LNCaP clone FGC (cell line): Measurements from ENCODE around the gene OGDHL.
"Not testable (repeated sequence)": the region's sequence is repeated elsewhere in the genome, so short reads cannot be mapped to it uniquely, and the experiment has no call there.

Source experiments
- DNase-seq: peaks from one replicate; pipeline ENCODE4 v3.0.0-alpha.2; 2011; ENCODE audit warnings: low read depth
- H3K4me3 ChIP-seq: 2 replicates; pipeline ENCODE4 v1.5.1; 2011; ENCODE audit warnings: mild to moderate bottlenecking, low read depth, low read length, control low read depth
- TF ChIP-seq, protein P1 (sequence below): IDR thresholded peaks from 2 replicates; pipeline ENCODE4 v1.5.1; 2012; ENCODE audit warnings: mild to moderate bottlenecking; ENCODE audit not compliant: control insufficient read depth, insufficient read depth; ENCODE audit errors: extremely low read depth

The OGDHL gene

DNA sequence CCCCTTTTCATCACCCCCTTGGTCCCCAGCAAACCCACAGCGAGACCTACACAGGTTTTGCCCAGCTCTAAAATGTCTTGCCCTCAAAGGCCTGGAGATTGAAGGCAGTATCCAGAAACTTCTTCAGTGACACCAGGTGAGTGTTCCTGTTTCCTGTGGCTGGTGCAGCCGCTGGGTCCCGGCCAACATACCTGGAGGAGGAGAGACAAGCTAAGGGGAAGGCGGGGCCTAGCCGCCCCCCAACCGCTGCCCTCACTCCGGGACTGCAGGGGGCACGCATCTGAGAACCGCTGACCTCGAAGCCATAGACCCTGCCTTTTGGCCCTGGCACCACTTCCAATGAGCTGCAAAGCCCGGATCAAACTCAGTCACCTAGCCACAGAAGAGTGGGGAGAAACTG is 27.0 kb downstream of the OGDHL start:
- no peak overlapping the region for H3K4me3 ChIP-seq
- DNase-seq = no peak
- TF ChIP-seq, protein P1, sequence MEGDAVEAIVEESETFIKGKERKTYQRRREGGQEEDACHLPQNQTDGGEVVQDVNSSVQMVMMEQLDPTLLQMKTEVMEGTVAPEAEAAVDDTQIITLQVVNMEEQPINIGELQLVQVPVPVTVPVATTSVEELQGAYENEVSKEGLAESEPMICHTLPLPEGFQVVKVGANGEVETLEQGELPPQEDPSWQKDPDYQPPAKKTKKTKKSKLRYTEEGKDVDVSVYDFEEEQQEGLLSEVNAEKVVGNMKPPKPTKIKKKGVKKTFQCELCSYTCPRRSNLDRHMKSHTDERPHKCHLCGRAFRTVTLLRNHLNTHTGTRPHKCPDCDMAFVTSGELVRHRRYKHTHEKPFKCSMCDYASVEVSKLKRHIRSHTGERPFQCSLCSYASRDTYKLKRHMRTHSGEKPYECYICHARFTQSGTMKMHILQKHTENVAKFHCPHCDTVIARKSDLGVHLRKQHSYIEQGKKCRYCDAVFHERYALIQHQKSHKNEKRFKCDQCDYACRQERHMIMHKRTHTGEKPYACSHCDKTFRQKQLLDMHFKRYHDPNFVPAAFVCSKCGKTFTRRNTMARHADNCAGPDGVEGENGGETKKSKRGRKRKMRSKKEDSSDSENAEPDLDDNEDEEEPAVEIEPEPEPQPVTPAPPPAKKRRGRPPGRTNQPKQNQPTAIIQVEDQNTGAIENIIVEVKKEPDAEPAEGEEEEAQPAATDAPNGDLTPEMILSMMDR = no peak

DNA sequence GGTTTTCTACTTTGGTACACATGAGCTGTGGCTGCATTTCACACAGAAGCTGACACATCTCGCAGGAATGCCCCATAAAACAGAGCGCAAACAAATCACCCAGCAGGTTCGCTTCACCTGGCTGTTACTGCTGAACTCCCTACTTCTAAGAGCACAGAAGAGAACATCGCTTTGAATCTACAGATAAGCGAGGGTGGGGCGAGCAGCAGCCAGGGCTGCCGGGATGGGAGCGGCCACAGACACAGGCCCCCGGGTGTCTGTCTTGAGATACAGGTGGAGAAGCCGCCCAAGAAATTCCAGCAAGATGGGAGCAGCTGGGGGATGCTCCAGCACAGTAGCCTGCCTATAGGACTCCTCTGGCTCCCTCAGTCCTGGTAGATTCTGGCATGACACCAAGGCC is 27.4 kb downstream of the OGDHL start:
- DNase-seq = peak; percentile 87
- TF ChIP-seq, protein P1 = no peak
- no peak overlapping the region for H3K4me3 ChIP-seq

DNA sequence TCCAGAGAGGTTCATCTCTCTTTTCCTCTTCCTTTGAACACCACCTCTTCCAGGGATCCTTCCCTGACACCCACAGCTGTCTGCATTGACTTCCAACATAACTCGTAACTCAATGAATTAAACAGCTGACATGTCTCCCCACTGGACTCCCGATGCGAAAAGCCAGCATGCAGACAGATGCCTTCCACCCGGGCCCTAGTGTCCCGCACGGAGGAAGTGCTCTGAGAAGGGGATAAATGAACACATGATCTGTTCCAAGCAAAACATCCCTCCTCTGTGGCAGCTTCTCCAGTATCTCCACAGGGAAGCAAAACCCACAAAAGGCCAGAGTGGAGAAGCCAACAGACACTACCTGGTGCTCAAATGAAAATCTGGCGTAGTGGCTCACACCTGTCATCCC is 28.3 kb downstream of the OGDHL start:
- no peak overlapping the region for H3K4me3 ChIP-seq
- TF ChIP-seq, protein P1 = no peak
- no peak for DNase-seq

DNA sequence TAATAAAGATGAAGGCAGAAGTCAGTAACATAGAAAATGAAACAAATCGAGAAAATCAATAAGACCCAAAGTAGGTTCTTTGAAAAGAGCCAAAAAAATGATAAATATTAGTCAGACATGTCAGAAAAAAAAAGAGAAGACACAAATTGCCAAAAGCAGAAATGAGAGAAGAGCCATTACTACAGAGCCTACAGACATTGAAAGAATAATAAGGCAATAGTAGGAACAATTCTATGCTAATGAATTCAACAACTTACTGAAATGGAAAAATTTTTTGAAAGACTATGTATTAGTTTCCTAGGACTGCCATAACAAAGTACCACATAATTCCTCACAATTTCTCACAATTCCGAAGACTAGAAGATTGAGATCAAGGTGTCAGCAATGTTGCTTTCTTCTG is 35.5 kb downstream of the OGDHL start:
- TF ChIP-seq, protein P1 = no peak
- no peak for DNase-seq
- H3K4me3 ChIP-seq = no peak overlapping the region

DNA sequence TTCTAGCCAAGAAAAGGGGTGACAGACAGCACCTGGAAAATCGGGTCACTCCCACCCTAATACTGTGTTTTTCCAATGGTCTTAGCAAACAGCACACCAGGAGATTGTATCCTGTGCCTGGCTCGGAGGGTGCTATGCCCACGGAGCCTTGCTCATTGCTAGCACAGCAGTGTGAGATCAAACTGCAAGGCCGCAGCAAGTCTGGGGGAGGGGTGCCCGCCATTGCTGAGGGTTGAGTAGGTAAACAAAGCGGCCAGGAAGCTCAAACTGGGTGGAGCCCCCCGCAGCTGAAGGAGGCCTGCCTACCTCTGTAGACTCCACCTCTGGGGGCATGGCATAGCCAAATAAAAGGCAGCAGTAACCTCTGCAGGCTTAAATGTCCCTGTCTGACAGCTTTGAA is 47.0 kb downstream of the OGDHL start:
- not testable (repeated sequence) for H3K4me3 ChIP-seq, DNase-seq

DNA sequence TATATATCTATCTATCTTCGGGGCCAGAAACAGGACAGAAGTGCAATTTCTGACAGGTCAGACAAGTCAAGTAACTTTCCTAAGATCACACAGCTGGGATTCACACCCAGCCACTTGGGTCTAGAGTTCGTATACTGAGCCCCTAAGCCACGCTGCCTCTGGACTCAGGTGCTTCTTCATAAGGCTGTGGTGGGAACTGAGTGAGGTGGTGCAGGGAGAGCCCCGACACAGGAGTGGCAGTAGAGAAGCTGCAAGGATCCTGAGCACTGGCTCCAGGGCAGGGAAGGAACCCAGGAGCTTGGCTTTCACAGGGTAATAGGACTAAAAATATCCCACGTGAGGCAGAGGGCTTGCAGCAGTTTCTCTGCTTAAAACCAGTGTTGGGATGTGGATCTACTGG is 48.9 kb downstream of the OGDHL start:
- no peak for DNase-seq
- H3K4me3 ChIP-seq = no peak overlapping the region
- TF ChIP-seq, protein P1 = no peak

DNA sequence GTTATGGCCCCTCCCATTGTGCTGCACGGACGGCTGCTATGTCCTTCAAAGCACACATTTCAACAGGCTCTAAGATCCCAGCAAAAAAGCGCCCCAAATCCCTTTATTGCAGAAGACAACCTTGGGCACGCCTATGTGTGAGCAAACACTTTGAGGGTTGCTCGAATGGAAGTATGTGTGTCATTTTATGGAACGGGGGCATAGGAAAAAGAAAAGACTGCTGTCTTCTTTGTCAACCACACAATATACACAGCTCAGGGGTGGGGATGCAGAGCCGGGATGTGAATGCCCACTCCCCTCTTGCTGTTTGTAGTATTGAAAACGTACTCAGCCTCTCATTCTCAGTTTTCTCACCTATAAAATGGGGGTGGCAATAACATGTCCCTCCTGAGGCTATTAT is 50.6 kb downstream of the OGDHL start:
- no peak for DNase-seq
- no peak overlapping the region for H3K4me3 ChIP-seq
- TF ChIP-seq, protein P1 = no peak

DNA sequence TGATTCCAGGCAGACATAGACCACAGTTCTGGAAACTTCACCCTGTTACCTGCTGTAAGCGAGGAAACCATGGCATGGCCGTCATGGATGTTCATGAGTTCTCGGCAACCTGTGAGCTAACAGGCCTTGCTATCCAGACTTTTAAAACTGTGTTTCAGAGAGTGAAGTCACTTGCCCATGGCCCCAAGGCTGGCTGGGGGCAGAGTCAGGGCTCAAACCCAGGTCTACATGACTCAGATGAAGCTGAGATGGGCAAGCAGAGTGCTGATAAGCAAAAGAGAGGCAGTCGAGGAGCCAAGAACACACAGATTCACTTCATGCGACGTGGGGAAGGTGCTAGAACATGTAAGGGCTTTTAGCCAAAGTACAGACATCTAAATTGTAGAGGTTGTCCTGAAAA is 51.2 kb downstream of the OGDHL start:
- no peak overlapping the region for H3K4me3 ChIP-seq
- TF ChIP-seq, protein P1 = no peak
- DNase-seq = no peak
